Measurements from ENCODE around the gene SIGLEC6. TPM values are rescaled to one million over a fixed set of nuclear protein-coding genes. Genes with fewer than 3 reads are reported as not detected.
"Not testable (repeated sequence)": the region's sequence is repeated elsewhere in the genome, so short reads cannot be mapped to it uniquely, and the experiment has no call there.

SIGLEC6 gene
- total RNA-seq, 1 donor from 2014 or later = 2.4 TPM

- intact Hi-C loops (cut with DNase I) = no loop called here
- DNase-seq (ENCODE audit: low spot score) (no peak), ATAC-seq (no peak)
These were observed 16.5 kb downstream of the SIGLEC6 start for GRCh38 chr19:51514866-51515481.

- DNase-seq (ENCODE audit: low spot score) (no peak), ATAC-seq (no peak)
- intact Hi-C loops (cut with DNase I) = no loop called here
These were observed 17.5 kb downstream of the SIGLEC6 start for GRCh38 chr19:51513968-51514367.

- intact Hi-C loops (cut with DNase I) = no loop called here
- DNase-seq (ENCODE audit: low spot score) (no peak), ATAC-seq (no peak)
These were observed 20.1 kb downstream of the SIGLEC6 start for GRCh38 chr19:51511353-51511752.

- no peak for ATAC-seq
- intact Hi-C loops (cut with DNase I) = no loop called here
- no peak for DNase-seq (ENCODE audit: low spot score)
These were observed 21.4 kb downstream of the SIGLEC6 start for GRCh38 chr19:51509823-51510660.

- intact Hi-C loops (cut with DNase I) = no loop called here
- DNase-seq (ENCODE audit: low spot score) (no peak), ATAC-seq (no peak)
These were observed 23.3 kb downstream of the SIGLEC6 start for GRCh38 chr19:51508059-51508733.

- intact Hi-C loops (cut with DNase I) = no loop called here
- no peak for DNase-seq (ENCODE audit: low spot score)
- ATAC-seq = no peak
These were observed 23.8 kb downstream of the SIGLEC6 start for GRCh38 chr19:51507640-51508058.

GRCh38 chr19:51507192-51507591 is 24.3 kb downstream of the SIGLEC6 start:
- ATAC-seq (no peak), DNase-seq (ENCODE audit: low spot score) (no peak)
- intact Hi-C loops (cut with DNase I) = no loop called here

GRCh38 chr19:51505904-51506303 is 25.6 kb downstream of the SIGLEC6 start:
- DNase-seq (ENCODE audit: low spot score) = no peak
- no peak for ATAC-seq
- intact Hi-C loops (cut with DNase I) = no loop called here

- intact Hi-C loops (cut with DNase I) = no loop called here
- no peak for ATAC-seq
- DNase-seq (ENCODE audit: low spot score) = no peak
These were observed 27.6 kb downstream of the SIGLEC6 start for GRCh38 chr19:51503896-51504295.

- DNase-seq (ENCODE audit: low spot score) = no peak
- intact Hi-C loops (cut with DNase I) = no loop called here
- no peak for ATAC-seq
These were observed 28.1 kb downstream of the SIGLEC6 start for GRCh38 chr19:51503286-51503817.

- intact Hi-C loops (cut with DNase I) = no loop called here
- DNase-seq (ENCODE audit: low spot score) (peak; percentile 66), ATAC-seq (peak; percentile 52)
These were observed 29.7 kb downstream of the SIGLEC6 start, which contains the start of gene SIGLEC12 for GRCh38 chr19:51501594-51502263. Gene SIGLEC12 (minus strand): TSS chr19:51501800. CDS start chr19:51501733, 67 bp downstream.

GRCh38 chr19:51500931-51501330 is 30.5 kb downstream of the SIGLEC6 start:
- intact Hi-C loops (cut with DNase I); ATAC-seq: not testable (repeated sequence)

GRCh38 chr19:51497666-51498065 is 33.8 kb downstream of the SIGLEC6 start:
- intact Hi-C loops (cut with DNase I) = no loop called here
- ATAC-seq (no peak), DNase-seq (ENCODE audit: low spot score) (no peak)

More at GRCh38 chr19:51500931-51501330, 30.5 kb downstream of the SIGLEC6 start:
- DNase-seq (ENCODE audit: low spot score) = not testable (repeated sequence)

GRCh38 chr19:51493776-51494175 is 37.7 kb downstream of the SIGLEC6 start:
- intact Hi-C loops (cut with DNase I) = no loop called here
- ATAC-seq (no peak), DNase-seq (ENCODE audit: low spot score) (no peak)

- ATAC-seq (no peak), DNase-seq (ENCODE audit: low spot score) (no peak)
- intact Hi-C loops (cut with DNase I) = no loop called here
These were observed 39.9 kb downstream of the SIGLEC6 start for GRCh38 chr19:51491586-51491985.

GRCh38 chr19:51490676-51491075 is 40.8 kb downstream of the SIGLEC6 start:
- DNase-seq (ENCODE audit: low spot score) = no peak
- ATAC-seq = no peak
- intact Hi-C loops (cut with DNase I) = no loop called here

GRCh38 chr19:51489113-51489512 is 42.4 kb downstream of the SIGLEC6 start:
- ATAC-seq (no peak), DNase-seq (ENCODE audit: low spot score) (no peak)
- intact Hi-C loops (cut with DNase I) = no loop called here

GRCh38 chr19:51488491-51488890 is 43.0 kb downstream of the SIGLEC6 start:
- intact Hi-C loops (cut with DNase I) = no loop called here
- ATAC-seq = no peak

More at GRCh38 chr19:51488491-51488890, 43.0 kb downstream of the SIGLEC6 start:
- DNase-seq (ENCODE audit: low spot score) = no peak

All from sciatic nerve (tissue), 2 donors.